Stimulated activated CD4-positive, alpha-beta T cell treated with anti-CD3 and anti-CD28 coated beads, Interleukin-1b, Interleukin-23, amount 100 ng/mL, for 1 hour (primary cell): Measurements from ENCODE around the gene TMEM82.

ENCODE experiments used
- DNase-seq, 2 donors: peaks; one replicate each; pipeline ENCODE4 v3.0.0-alpha.2; 2020; ENCODE audit warnings: low read depth in 2 of 2

The TMEM82 gene

DNA sequence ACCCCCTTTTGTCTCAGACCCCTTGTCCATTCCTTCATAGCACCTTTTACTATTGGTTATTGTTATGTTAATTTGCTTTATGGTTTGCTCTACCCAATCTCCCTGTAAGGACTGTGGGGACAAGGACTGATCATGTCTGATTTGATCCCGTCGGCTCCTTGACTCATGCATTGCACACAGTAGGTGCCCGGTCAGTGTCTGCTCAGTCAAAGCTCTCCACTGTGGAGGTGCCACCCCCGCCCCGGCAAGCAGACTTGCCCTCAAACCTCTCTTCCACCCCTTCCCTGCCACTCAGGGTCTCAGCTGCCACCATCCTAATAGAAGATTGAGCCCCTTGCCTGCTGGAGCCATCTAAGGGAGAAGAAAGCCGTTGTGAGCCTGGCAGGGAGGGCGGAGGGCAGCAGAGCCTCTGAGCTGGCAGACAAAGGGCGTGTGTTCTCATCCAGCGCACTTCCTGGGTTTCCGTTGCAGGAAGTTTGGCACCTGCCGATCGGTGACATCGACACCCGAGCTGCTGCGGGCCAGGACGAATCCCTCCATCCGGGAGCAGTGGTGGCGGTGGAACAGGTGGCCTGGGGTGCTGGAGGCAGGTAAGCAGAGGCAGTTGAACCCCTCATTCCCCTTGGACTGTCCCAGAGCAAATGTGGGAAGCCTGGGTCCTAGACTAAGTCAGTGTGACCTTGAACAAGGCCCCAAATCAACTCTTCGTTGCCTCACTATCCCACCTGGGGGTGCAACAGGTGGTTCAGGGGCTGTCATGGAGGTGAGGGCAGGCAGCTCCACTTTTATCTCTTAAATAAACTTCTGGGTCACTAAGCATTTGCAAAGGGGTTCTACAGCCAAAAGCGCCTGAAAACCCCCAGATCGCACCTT lies 14.1 kb downstream of the TMEM82 start:
- DNase-seq = no peak

DNA sequence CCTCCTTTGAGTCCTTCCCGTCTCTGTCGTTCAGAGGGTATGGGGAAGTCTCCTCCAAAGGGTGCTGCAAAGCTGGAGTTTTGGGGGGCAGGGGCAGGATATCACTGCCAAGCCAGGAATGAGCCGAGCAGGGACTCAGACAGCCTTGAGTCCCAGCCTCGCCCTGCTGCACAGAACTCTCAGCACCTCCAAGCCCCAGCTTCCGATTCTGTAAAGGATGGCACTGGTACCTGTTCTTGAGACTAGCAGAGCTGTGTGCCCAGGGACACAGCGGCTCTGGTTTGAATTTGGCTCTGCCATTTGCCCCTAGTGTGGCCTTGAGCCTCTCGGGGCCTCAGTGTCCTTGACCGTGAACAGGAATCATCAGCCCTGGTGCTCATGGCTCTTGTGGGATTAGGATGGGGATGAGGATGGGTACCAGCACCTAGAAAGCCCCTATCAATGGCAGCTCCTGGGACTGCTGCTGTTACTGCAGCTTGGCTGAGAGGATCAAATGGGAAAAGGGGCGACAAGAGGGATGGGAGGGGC lies 14.8 kb downstream of the TMEM82 start:
- DNase-seq = no peak

DNA sequence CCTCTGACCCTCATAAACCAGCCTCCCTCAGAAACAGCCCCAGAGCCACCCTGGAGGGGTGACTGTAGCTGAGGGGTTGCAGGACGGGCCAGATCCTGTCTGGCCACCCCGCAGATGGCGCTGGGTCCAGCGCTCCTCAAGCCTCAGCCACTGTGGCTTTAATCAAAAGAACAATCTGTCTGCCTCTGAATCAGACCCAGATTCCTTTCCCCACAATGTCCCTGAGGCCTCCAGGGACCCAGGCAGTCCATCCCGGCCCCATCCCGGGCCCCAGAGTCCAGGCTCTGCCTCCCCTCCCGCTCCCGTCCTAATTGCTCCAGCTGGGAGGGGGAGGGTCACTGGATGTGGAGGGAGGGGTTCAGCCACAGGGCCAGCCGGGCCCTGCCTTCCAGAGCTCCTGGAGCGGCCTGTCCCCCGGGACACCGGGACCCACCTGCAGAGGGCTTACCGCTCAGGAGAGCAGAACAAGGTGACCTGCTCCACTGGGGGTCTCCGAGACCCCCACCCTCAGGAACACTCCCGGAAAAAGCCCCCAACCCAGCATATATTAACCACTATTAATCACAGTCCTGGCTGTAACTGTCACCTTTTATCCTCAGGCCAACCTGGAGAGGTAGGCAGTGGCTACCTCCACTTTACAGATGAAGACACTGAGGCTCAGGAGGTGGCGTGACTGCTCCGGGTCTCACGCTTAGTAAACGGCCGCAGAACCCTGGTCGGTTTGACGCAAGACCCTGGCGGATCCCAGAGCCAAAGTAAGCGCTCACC lies 15.5 kb downstream of the TMEM82 start:
- DNase-seq = no peak

DNA sequence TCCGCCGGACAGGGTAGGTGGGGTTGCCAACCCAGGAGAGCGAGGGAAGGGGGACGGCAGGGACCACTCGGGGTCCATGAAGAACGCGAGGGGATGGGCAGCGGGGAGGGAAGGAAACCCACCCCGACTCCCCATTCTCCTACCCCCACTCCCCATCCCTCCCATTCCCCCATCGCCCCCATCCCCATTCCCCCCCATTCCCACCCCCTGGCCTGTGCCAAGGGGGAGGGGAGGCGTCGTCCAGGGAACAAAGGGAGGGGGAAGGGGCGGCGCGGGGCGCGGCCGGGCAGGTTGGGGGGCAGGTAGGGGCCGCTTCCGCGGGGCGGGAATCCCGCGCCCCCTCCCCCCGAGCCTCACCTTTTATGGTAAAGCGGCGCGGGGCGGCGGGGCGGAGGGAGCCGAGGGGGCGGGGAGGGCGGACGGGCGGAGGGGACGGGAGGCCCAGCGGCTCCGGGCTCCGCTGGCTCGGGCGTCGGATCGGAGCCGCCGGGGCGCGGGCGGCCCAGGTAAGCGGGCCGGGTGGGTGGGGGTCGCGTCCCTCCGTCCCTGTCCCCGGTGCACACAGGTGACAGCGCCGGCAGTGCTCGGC lies 16.1 kb downstream of the TMEM82 start, which contains the start of gene FBLIM1:
Gene FBLIM1, plus strand, starts transcription at position 453 of the 589 bp plus-strand sequence. CDS start 6,189 bp downstream, outside the sequence.
- no peak for DNase-seq

DNA sequence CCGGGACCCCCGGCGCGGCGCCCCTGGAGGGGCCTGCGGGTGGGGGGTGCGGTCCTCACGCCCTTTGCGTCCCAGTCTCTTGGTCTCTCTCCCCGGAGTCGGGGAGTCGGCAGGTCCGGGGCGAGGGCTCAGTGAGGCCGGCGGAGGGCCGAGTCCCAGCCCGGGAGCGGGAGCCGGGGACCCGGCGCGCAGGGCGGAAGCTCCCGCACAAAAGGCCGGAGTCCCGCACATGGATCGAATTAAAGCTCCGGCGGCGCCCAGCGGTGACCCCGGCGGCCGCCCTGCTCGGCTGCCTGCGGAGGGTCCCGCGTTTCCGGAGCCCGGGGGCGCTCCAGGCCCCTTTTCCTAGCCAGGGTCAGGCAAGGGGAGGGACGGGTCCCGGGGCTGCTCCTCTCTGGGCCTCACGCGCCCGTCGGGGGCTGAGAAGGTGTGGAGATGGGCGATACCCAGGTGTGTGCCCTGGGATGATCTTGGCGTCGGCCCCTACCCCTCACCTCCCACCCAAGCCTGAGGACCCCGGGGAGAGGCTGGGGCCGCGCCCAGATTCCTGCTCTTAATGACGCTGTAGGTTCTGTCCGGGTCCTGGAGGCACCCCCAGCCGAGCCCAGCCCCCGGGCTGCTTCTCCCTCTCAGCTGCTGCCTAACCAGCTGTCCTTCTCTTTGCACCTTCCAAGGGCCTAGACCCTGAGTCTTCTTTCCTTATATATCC lies 16.8 kb downstream of the TMEM82 start:
- no peak for DNase-seq

DNA sequence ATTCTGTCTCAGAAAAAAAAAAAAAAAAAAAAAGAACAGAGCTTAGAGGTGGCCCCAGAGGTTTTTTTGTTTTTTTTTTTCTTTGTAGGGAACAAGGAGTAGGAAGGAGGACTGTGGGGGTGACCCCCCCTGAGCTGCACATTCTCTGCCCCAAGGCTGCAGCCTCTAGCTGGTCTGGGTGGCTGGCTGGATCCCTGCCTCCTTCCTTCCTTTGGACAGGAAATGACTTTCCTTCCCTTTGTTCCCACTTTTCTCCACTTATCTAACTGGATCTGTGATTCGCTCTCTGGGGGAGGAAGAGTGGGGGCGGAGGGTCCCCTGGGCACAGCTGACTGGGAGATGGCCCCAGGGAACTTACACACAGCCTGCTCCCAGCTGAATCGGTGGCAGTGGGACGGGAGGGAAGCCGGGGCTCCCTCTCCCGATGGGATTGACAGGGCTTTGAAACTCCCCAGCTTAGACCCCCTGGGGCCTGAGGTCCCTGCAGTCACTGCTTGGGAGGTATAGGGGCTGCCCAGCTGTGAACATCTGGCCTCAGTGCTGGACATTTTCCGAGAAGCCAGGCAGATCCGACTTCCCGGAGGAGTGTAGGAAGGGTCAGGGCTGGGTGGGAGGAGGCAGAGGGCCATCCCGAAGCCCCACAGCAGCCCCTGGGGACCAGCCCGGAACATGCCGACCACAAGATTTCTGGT lies 18.4 kb downstream of the TMEM82 start:
- DNase-seq = no peak

DNA sequence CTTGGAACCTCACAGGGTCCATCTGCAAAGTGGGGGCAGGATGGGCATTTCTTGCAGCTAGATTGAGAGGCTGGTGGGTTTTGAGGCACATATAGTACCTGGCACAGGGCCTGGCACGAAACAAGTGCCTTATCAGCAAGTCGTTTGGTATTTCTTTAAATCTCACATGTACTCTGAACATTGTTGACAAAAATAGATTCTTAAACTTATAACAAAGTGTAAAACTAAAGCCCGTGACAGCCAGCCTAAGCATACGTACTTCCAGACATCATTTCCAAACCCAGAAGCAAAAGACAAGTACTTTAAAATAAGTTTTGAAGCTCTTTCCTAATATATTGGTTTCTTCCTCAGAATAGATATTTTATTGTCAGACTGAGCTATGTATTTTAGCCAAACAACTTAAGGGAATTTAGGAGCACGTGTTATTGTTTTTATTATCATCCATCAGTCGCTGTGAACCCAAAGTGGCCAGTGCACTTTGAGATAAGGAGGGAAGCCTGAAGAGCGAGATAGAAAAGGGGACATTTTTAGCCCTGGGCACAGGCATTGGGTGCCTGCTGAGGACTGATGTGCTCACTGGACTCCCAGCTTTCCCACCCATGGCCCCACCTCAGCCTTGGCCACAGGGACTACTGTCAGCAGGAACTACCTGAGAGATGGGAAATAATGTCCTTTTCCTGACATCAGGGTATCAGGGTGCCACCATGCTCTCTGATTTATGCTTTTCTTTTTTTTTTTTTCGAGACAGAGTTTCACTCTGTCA lies 19.2 kb downstream of the TMEM82 start:
- no peak for DNase-seq

DNA sequence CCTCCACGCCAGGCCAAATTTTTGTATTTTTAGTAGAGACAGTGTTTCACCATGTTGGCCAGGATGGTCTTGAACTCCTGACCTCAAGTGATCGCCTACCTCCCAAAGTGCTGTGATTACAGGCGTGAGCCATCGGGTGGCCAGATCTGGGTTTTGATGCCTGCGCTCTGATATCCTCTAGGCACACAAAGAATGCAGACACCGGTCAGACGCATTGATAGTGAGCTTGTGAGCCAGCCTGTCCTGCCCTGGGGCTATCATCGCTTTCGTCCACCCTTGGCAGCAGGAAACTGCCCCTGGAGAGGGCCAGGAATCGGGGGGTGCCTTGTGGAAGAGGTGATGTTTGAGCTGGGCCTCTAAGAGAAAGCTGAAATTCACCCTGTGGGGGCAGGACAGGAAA lies 20.2 kb downstream of the TMEM82 start:
- DNase-seq = no peak

DNA sequence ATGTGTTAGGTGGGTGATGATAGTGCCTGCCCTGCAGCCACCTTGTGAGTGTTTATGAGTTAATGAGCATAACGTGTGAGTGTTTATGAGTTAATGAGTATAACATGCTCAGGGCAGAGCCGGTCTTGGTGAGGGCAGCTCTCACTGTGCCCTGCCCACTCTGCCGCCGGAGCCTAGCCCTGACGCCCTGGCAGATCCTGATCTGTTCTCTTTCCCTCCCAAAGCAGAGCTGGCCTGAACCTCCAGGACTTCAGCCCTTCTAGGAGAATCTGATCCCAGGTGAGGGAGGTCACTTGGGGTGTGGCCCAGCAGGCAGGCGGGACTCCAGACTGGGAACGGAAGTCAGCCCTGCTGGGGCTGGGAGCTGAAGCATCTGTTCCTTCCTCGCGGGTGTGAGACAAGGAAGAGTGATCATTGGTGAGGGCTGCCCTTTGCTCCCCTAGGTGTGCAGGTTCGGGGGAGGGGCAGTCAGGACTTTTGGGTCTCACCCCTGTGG lies 22.0 kb downstream of the TMEM82 start:
- DNase-seq = no peak

DNA sequence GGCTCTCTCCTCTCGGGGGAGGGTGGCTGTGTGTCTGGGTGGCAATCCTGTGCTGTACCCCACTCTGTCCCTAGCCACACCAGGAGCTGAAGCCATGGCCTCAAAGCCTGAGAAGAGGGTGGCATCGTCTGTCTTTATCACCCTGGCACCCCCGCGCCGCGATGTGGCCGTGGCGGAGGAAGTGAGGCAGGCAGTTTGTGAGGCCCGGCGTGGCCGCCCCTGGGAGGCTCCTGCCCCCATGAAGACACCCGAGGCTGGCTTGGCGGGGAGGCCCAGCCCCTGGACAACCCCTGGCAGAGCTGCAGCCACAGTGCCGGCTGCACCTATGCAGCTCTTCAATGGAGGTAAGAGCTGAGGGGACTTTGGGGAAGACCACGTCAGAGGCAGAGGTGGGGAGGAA lies 22.6 kb downstream of the TMEM82 start:
- DNase-seq = no peak

DNA sequence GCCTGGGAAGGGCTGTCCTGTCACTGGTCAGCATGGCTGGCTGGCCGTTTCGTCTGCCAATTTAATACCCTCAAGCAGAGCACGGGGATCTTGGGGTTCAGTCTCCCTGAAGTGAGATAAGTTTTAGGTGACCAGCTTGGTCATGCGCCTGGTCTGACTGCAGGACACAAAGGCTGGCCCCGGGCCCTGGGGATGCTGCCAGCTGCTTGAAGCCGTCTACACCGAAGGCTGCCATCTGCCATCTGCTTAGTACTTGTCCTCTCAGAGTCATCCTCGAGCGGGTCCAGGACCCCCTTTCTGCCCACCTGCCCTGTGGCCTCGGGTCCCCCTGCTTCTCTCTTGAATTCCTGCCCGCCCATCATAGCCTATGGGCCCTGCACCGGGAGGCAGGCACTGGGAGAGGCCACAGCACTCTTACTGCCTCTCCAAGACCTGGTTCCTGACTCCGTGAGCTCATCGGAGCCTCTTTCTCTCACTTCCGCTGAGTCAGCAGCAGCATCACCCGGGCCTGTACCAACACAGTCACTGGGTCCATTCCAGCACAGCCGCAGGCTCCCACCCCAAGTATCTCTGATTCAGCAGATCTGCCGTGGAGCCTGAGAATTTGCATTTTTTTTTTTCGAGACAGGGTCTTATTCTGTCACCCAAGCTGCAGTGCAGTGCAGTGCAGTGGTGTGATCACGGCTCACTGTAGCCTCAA lies 23.3 kb downstream of the TMEM82 start:
- no peak for DNase-seq

DNA sequence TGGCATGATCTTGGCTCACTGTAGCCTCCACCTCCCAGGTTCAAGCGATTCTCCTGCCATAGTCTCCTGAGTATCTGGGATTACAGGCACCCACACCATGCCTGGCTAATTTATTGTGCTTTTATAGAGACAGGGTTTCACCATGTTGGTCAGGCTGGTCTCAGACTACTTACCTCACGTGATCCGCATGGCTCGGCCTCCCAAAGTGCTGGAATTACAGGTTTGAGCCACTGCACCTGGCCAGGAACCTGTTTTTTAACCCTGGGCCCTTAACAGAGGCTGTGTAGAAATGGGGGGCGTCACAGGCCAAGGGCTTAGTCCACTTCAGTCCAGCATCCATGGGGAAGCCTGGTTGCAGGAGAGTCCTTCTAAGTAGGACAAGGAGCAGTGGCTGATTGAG lies 25.6 kb downstream of the TMEM82 start:
- DNase-seq = no peak

DNA sequence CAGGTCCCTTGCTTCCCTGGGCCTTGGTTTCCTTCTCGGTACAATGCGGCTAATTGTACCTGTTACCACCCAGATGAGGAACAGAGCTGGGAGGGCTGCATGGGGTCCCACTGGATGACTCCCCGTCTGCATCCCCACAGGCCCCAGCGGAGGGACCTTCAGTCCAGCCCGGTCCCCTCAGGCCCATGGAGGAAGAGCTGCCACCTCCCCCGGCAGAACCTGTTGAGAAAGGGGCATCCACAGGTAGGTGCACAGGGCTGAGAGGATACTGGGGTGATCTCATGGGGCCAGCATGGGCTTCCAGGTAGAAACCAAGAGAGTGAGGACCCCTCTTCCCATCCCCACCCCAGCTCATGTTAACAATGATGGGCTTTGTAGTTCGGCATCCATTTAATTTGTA lies 26.1 kb downstream of the TMEM82 start:
- no peak for DNase-seq

DNA sequence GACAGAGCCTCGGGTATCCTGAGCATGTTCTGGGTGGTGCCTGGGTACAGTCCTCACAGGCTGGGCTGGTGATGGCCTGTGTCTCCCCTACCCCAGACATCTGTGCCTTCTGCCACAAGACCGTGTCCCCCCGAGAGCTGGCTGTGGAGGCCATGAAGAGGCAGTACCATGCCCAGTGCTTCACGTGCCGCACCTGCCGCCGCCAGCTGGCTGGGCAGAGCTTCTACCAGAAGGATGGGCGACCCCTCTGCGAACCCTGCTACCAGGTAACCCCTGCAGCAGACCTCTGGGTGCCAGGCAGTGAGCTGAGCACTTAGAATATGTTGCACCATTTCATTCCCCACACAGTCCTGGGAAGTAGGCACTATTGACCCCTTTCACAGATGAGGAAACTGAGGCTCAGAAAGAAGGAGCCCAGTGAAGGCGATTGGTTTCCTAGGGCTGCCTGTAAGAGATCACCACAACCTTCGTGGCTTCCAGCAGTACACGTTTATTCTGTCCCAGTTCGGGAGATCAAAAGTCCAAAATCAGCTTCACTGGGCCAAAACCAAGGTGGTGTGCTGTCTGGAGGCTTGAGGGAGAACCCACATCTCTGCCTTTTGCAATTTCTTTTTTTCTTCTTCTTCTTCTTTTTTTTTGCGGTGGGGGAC lies 28.1 kb downstream of the TMEM82 start:
- no peak for DNase-seq

DNA sequence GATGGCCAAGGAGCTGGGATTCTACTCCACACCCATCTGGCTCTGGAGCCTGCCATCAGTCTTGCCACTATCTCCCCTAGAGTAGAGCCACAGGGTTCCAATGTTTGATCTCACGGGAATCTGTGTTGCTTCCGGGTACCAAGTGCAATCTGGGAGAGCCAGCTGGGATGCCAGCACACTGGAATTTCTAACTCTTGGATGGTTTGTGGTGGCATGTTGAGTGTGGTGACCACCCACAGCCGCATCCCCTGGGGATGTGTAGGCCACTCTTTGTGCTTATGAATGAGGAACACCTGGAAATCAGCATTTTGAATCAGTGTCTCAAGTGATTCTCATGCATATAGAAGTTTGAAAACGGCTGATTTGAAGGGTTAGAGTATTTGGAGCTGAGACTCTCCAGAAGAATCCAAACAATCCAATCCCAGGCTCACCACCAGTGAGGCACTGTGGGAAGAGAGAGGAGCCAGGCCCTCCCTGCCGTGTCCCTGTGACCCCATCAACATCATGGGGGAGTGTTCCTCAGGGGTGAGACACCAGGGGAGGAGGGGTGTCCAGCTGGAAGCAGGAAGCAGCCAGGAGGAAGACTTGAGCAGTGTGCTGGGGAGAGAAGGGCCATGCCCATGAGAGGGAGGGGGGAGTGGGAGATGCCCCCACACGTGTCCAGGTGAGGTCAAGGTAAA lies 29.7 kb downstream of the TMEM82 start:
- DNase-seq = no peak

DNA sequence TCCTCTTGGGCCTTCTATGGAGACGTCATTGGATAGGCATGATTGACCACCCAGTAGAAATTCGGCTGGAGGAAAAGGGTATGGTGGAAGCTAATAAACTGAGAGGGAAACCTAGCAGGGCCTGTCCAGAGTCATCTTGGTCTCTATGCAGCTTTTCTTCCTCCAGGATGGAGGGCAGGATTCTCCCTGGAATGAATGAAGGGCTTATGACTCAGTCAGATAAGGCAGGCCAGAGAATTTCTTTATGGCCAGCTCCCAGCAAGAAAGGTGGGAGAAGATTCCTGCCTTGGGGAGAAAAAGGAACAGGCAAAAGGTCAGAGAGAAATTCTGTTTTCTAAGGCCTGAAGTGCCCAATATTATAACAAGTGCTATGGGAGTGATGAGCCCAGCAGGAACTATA lies 33.4 kb downstream of the TMEM82 start:
- DNase-seq = no peak

DNA sequence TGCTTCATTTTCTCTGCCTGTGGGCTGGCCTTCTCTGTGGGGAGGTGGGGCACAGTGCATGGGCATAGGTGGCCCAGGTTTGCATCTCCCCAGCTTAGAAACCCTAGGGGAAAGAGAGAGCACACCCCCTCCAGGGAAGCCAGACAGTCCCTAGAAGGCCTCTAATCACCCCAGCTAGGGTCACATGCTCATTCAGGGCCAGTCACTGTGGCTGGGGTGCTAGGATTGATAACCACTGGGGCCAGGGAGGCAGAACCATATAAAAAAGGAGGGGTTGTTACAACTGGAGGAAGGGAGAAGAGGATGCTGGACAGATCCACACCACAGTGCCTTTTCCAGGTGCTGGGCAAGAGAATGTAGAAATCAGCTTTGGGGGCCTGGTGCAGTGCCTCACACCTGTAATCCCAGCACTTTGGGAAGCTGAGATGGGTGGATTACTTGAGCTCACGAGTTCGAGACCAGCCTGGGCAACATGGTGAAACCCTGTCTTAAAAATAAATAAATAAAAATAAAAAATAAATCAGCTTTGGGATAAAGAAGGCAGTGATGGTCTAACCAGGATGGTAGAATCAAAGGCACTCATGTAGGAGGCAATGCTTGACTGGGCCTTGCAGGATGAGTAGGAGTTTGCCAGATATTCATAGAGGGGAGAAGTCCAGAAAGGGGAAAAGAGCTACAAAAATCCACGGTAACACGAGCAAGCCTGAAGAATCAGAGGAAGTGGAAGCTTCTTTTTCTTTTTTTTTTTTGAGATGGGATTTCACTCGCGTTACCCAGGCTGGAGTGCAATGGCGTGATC lies 35.8 kb downstream of the TMEM82 start:
- no peak for DNase-seq

DNA sequence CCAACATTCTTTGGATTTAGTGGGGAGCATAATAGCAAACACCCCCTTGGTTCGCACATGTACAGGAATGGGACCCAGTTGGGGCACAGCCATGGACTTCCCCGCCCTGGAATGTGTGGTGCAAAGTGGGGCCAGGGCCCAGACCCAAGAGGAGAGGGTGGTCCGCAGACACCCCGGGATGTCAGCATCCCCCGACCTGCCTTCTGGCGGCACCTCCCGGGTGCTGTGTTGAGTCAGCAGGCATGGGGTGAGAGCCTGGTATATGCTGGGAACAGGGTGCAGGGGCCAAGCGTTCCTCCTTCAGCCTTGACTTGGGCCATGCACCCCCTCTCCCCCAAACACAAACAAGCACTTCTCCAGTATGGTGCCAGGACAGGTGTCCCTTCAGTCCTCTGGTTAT lies 43.4 kb downstream of the TMEM82 start:
- no peak for DNase-seq
